Measurements from ENCODE around the gene PDZD2.

PDZD2 gene

GRCh38 chr5:31890046-31890445 lies 251.1 kb downstream of the PDZD2 start:
- no peak for DNase-seq

DNA sequence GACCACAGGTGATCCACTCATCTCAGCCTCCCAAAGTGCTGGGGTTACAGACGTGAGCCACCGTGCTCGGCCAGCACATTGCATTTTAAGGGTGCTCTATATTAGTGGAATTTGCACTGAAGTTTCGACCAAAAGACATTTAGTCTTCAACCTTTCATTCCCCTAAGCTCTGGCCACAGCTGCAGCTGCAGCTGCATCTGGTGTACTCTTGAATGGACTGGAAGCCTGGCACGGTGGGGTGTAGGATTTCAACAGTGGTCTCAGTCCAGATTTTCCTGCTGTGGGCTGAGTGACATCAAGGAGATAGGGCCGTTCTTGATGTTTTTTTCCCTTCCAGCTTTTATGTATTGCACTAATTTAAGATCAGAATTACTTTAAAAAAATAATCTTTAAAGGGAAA lies 255.2 kb downstream of the PDZD2 start:
- DNase-seq = no peak

- DNase-seq = no peak
These were observed 256.4 kb downstream of the PDZD2 start for GRCh38 chr5:31895199-31895820.

- DNase-seq = no peak
These were observed 259.2 kb downstream of the PDZD2 start for GRCh38 chr5:31898036-31898632.

- DNase-seq = no peak
These were observed 261.4 kb downstream of the PDZD2 start for GRCh38 chr5:31900296-31900865.

DNA sequence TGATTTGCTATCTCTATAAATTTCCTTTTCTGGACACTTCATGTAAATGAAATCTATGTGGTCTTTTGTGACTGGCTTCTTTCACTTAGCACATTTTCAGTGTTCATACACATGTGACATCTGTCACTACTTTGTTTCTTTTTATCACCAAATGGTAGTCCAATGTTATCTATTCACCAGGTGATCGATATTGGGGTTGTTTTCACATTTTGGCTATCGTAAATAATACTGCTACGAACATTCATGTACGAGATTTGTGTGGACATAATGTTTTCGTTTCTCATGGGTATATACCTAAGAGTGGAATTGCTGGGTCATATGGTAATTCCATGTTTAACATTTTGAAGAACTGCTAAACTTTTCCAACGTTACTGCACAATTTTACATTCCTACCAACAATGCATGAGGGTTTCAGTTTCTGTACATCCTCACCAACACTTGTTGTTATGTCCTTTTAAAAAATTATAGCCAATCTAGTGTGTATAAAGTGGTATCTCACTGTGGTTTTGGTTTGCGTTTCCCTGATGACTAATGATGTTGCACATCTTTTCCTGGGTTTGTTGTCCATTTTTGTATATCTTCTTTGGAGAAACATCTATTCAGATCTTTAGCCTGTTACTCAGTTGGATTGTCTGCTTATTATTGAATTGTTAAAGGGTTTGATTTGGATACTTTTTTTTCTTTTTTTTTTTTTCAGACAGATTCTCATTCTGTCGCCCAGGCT lies 263.0 kb downstream of the PDZD2 start:
- DNase-seq = no peak

DNA sequence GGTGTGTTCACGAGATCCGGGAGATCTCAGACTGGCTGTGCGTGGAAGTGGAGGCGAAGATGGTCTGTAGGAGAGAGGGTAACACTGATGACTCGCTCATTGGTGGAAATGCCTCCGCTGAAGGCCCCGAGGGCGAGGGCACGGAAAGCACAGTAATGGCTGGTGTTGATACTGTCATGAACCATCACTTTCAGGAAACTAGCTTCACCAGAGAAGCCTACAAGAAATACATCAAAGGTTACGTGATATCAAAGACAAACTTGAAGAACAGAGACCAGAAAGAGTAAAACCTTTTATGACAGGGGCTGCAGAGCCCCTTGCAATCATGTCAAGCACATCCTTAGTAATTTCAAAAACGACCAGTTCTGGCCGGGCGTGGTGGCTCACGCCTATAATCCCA lies 269.5 kb downstream of the PDZD2 start:
- DNase-seq = no peak

GRCh38 chr5:31909073-31909472 lies 270.1 kb downstream of the PDZD2 start:
- DNase-seq = no peak

- DNase-seq = no peak
These were observed 272.6 kb downstream of the PDZD2 start for GRCh38 chr5:31911291-31912265.

DNA sequence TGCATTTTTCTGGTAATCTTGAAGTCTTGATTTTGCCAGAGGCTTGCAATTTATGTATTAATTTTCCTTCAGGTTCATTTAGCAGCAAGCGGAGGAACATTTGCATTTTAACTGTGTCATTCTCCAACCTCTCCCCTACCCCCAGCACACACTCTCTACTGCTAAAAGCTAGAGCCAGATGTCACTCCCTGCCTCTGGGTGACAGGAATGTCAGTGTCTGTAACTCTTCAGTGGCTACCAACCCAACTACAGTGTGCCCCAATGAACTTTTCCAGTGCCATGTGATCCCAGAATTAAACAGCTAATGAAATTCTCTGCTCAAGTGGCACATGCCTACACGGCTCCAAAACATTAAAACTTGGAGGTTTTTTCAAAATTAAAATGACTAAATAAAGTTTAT lies 274.9 kb downstream of the PDZD2 start:
- DNase-seq = no peak

DNA sequence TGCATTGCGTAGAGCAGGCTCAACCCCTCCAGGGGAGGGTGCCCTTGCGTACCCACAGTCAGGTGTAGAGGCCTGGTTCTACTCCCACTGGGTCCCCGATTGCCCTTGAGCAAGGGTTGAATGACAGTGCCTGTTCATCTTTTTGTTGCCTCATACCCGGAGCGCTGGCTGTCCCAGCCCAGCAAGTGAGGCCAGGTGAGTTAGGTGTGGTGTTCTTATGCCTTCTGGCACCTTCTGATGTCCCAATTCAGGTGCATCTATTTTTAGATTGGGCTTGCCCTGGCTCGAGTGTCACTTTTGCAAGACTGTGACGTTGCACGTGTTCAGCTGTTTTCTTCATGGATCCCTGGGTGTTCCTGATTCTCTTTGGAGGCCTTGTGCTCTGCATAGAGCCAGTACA lies 277.4 kb downstream of the PDZD2 start:
- no peak for DNase-seq

- DNase-seq = no peak
These were observed 279.8 kb downstream of the PDZD2 start for GRCh38 chr5:31918739-31919138.

- DNase-seq = no peak
These were observed 282.9 kb downstream of the PDZD2 start for GRCh38 chr5:31921852-31922305.

DNA sequence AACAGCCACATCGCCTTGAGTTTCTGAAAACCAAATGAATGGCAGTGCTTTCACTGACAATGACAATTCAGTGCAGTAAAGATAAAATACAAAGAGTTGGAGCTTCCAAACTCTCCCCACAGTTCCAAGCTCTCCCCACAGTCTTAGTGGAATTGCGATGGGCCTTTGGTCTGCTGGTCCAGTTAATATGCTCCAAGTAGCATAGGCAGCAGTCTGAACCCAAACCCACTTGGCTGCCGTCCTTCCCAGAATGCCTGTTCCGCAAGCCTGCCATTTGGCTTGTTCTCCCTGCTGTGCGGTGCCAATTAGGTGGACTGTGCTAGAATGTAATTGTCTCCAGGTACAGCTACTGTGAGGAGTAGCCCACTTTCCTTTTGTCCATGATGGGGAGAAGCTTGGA lies 285.1 kb downstream of the PDZD2 start:
- DNase-seq = no peak

DNA sequence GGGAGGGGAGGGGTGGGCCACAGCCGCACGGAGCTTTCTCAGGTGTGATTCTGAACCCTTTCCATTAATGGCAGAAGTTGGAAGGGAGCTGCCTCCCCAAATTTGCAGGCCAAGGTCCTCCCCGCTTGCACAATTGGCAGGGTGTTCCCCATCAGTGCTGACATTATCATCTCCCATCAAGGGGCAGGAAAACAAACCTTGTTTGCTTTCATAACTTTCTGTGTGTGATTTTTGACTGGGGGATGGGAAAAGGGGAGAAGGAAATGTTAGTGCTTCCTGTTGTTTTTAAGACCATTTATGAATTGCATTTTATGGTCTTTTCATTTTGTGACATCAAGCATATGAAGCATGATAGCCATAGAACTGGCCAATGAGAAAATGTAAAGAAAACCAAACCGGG lies 292.9 kb downstream of the PDZD2 start:
- DNase-seq = no peak

DNA sequence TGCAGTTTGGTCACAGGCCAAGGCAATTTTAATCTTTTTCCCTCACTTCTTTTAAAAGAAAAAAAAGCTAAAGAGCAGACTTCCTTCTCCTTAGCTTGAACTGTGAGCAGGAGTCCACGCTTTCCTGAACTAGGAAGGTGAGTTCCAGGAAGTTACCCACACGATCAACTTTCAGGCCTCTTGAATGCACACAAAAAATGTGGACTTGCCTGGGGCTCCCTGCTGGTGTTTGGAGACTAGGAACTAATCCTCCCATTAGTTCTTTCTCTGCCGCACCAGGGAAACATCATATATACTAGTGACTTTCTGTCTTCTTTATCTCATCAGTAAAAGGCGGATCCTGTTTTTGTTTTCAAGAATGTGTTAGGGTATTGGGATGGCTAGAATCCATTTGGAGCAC lies 295.2 kb downstream of the PDZD2 start:
- no peak for DNase-seq

GRCh38 chr5:31935496-31936369 lies 296.8 kb downstream of the PDZD2 start:
- no peak for DNase-seq

DNA sequence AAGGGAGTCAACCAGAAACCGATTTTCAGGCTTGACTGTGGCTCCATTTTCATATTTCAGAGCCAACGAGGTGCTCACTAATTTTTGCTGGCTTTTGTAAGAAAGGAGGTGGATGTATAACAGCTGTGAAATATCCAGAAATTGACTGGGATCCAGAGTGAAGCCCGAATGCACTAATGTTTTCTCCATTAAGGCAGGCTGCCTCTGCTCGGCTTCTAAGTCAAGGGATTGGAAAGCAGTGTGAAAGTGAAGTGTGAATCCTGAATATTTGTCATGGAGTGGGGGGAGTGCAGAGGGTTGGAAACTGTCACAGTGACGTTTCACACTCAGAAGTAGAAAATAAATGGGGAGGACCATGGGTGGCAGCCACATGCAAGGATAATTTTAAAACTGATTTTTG lies 297.8 kb downstream of the PDZD2 start:
- no peak for DNase-seq

DNA sequence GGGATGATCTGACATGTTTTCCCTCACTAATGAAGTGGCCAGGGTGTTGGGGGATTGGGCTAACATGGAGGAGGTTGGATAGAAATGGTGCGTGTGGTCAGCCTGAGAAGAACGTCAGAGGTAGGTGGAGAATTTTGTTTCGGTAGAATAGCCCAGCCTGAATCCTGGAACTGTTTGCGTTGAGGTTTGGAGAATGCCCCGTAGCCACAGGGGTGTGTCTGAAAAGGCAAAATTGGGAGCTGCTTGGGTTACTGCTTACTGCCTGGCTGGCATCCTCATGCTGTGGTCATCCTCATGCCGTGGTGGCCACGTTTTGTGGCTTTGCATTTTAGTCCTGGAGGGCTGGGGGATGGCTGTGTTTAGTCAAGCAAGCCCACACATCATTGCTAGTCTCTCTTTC lies 298.3 kb downstream of the PDZD2 start:
- no peak for DNase-seq

DNA sequence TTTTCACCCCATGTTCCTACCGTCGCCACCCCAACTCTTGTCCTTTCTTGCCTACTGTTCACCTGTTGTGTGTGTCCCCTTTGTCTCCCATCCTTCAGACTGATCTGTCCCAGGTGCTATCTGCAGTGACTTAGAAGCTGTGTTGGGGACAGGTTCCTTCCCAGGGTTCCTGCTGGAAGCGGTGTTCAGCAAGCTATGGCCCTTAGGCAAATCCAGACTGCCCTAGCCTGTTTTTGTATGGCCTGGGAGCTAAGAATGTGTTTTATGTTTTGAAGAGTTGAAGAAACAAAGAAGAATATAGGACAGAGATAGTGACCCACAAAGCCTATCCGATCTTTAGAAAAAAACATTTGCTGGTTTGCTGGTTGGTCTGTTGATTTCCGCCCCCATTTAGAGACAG lies 298.8 kb downstream of the PDZD2 start:
- no peak for DNase-seq

GRCh38 chr5:31939151-31939550 lies 300.2 kb downstream of the PDZD2 start:
- DNase-seq = no peak
